GM19043 (cell line): Measurements from ENCODE around the gene CDC42EP1.
"Not testable (repeated sequence)": the region's sequence is repeated elsewhere in the genome, so short reads cannot be mapped to it uniquely, and the experiment has no call there.

Experiments used
- ATAC-seq: cut with Tn5 transposase; IDR thresholded peaks from one replicate; pipeline ENCODE4 v1.9.1; 2021; ENCODE audit warnings: low read depth; ENCODE audit not compliant: unreplicated experiment

CDC42EP1 gene

DNA sequence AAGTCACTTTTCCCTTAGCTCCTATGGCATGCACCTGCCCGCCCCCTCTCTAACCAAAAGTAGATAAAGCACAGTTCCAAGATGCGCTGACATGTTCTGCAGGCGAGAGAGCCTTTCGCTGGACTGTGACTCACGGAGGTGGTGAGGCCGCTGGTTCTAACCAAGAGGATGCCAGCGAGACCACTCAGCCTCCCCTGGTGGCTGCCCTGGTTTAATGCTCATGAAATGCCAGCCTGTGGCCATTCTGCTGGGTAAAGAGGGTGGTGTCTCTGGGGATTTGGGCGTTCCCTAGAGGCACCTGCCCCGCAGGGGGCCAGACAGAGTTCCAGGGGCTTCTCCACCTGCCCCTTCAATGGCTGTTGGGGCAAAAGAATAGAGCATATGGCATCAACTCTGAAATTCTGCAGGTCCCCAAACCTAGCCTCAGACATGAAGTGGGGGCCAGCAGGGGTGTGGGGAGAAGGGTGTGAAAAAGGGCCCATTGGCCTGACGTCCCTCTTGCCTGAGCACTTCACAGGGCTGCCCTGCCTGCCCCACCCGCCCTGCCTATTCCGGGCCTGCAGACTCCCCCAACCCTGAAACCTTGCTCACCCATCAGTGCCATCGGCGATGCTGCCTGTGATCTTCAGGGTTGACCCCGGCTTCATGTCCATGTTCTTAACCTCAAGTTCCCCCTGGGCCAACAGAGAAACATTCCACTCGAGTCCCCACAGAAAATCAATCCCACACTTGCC is 11.1 kb downstream of the CDC42EP1 start:
- no peak for ATAC-seq

- no peak for ATAC-seq
These were observed 11.7 kb downstream of the CDC42EP1 start for GRCh38 chr22:37571992-37572373.

DNA sequence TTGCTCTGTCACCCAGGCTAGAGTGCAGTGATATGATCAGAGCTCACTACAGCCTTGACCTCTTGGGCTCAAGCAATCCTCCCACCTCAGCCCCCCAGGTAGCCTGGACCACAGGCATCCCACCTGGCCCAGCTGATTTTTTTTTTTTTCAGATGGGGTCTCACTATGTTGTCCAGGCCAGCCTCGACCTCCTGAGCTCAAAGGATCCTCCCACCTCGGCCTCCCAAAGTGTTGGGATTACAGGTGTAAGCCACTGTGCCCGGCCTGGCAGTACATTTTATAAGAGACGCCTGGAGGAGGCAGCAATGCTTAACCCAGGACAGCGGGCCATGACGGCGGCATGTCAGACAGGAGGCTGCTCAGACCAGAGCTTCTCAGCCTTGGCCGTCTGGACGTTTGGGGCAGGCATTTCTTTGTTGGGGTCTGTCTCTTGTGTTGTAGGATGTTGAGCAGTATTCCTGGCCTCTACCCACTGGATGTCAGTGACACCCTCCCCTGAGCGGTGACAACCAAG is 15.3 kb downstream of the CDC42EP1 start:
- ATAC-seq, result no peak

DNA sequence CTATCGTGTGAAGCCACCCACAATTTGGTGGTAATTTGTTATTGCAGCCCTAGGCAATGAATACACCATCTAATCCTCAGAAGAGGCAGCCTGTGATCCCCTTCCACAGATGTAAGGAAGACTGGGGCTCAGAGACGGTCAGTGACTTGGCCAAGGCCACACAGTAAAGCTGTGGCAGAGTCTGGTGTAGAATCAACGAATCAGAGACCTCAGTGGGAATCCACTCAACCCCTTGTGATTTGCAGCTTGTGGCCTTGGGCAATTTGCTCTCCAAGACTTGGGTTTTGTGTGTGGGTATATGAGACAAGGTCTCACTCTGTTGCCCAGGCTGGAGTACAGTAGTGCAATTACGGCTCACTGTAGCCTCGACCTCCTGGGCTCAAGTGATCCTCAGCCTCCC is 17.7 kb downstream of the CDC42EP1 start:
- no peak for ATAC-seq

- no peak for ATAC-seq
These were observed 21.2 kb downstream of the CDC42EP1 start for GRCh38 chr22:37581504-37581903.

- ATAC-seq, result no peak
These were observed 22.2 kb downstream of the CDC42EP1 start for GRCh38 chr22:37582526-37582925.

GRCh38 chr22:37588546-37589215 is 28.4 kb downstream of the CDC42EP1 start:
- ATAC-seq, result no peak

DNA sequence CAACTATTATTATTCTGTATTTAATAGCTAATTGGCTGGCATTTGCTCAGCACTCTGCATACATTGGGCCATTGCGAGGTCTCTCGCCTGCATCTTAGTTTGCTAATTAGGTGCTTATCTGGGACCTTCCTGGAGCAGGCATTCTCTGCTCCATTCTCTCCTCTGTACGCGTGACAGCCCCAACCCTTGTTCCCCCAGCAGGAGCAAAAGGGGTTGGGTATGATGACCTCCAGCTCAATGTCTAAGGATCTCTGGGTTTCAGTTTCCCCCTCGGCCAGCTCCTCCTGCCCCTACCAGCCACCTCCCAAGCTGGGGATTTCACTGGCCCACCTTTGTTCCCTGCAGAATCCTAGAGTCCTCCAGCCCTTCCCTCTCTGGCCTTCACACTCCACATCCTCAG is 29.4 kb downstream of the CDC42EP1 start:
- ATAC-seq, result no peak

DNA sequence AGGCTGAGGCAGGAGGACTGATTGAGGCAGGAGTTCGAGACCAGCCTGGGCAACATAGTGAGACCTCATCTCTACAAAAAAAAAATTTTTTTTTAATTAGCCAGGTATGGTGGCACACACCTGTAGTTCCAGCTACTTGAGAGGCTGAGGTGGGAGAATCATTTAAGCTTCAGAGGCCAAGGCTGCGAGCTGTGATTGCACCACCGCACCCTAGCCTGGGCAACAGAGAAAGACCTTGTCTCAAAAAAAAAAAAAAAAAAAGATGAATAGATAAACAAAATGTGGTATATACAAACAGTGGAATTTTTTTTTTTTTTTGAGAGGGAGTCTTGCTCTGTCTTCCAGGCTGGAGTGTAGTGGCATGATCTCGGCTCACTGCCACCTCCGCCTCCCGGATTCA is 30.8 kb downstream of the CDC42EP1 start:
- ATAC-seq, result not testable (repeated sequence)

GRCh38 chr22:37591823-37592404 is 31.6 kb downstream of the CDC42EP1 start:
- no peak for ATAC-seq

DNA sequence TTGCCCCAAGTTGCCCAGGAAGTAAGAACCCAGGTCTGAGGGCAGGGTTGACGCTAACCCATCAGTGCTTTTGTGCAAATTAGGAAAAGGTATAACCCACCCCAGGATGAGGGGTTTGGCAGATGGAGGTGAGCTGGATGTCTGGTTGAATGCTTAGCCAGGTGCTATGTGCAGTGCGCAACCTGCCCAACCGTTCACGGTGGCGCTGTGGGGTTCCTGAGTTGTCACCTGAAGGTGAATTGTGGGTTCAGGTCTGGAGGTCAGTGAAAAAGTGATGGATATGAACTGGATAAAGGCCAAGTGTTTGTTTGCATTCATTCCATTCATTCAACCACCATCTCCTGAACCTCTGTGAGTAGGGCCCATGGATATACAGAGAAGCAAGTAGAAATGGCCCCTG is 34.0 kb downstream of the CDC42EP1 start:
- ATAC-seq, result no peak

- no peak for ATAC-seq
These were observed 38.9 kb downstream of the CDC42EP1 start for GRCh38 chr22:37599153-37599552.

GRCh38 chr22:37601203-37601539 is 40.9 kb downstream of the CDC42EP1 start:
- no peak for ATAC-seq

- no peak for ATAC-seq
These were observed 41.5 kb downstream of the CDC42EP1 start for GRCh38 chr22:37601540-37602442.

DNA sequence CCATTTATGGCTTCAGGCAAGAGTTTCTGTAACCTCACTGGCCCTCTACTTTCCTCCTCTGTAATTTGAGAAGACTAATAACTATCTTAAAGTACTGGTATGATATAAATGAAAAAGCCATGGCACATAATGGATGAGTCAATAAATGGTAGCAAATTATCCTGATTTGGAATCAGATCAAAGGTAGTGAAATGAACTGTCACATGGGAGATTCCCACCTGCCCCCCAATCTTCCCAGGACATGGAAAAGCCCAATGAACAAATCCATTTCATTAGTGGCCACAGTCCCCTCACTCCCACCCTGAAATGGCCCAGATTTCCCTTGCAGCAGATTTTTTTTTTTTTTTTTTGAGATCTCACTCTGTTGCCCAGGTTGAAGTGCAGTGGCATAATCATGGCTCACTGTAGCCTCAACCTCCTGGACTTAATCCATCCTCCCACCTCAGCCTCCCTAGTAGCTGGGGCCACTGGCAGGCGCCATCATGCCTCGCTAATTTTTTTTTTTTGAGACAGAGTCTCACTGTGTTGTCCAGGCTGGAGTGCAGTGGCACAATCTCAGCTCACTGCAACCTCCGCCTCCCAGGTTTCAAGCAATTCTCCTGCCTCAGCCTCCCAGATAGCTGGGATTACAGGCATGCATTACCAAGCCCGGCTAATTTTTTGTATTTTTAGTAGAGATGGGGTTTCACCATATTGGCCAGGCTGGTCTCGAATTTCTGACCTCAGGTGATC is 42.4 kb downstream of the CDC42EP1 start:
- not testable (repeated sequence) for ATAC-seq

DNA sequence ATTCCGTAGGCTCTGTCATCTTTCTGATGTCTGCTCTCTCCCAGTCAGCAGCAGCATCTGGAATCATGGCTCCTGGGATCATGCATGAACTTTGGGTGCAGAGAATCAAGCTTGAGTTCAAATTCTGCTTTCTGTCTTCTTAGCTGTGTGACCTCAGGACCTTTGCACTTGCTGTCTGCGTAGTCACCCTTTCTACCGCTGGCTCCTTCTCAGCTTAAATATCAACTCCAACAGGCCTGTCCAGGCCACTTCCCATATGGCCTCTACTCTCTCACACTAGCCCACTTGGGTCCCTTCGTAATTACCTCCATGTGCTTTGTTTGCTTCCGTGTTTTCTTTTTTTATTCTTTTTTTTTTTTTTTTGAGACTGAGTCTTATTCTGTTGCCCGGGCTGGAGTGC is 43.8 kb downstream of the CDC42EP1 start:
- no peak for ATAC-seq

- ATAC-seq, result no peak
These were observed 44.6 kb downstream of the CDC42EP1 start for GRCh38 chr22:37604875-37605274.

DNA sequence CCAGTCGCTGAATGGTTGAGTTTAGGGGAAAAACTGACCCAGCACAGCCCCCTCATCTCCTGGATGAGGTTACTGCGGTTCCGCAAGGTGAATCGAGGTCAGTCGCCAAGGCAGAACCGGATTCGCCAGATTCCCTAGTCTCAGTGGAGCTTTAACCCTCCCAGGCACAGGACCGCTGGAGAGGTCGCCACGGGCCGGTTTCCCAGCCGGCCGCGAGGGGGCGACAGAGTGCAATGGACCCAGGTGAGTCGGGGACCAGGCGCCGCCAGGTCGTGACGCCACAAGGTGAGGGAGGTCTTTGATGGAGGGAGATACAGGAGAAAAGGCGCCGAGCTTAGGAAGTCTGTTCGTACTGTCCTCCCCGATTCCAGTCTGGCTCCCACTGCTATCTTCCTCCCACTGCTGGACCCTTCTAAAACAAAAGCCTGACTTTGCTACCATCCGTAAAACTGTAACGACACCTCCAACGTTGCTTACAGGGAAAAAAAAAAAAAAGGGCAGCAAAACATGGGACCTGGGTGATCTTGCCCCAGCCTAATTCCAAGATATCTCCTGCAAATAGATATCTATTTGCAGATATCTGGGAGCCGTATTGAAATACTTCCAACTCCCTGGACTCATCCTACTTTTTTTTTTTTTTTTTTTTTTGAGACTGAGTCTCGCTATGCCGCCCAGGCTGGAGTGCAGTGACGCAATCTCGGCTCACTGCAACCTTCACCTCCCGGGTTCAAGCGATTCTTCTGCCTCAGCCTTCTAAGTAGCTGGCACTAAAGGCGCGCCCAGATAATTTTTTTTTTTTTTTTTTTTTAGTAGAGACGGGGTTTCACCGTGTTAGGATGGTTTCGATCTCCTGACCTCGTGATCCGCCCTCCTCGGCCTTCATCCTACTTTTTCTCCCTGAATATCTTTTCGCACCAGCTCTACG is 47.0 kb downstream of the CDC42EP1 start:
- no peak for ATAC-seq

- no peak for ATAC-seq
These were observed 47.7 kb downstream of the CDC42EP1 start for GRCh38 chr22:37607935-37608476.
